GM21529 (cell line): ENCODE measurements around the gene ECI2.
"Not testable (repeated sequence)": the region's sequence is repeated elsewhere in the genome, so short reads cannot be mapped to it uniquely, and the experiment has no call there.

Experiments used
- ATAC-seq: cut with Tn5 transposase; IDR thresholded peaks from one replicate; pipeline ENCODE4 v1.9.1; 2021; ENCODE audit not compliant: unreplicated experiment

The ECI2 gene

GRCh38 chr6:4139272-4139671 lies 3.9 kb upstream of the ECI2 start:
- ATAC-seq = no peak

- ATAC-seq = no peak
Observed at GRCh38 chr6:4138186-4138585, 2.8 kb upstream of the ECI2 start.

- ATAC-seq = no peak
Observed at GRCh38 chr6:4136354-4136831, 1.0 kb upstream of the ECI2 start.

GRCh38 chr6:4135665-4136353 lies 434 bp upstream of the ECI2 start:
- peak; percentile 63 for ATAC-seq

GRCh38 chr6:4133941-4134838 lies 1.2 kb downstream of the ECI2 start:
- ATAC-seq = no peak

- ATAC-seq = no peak
Observed at GRCh38 chr6:4130357-4130987, 4.9 kb downstream of the ECI2 start.

- no peak for ATAC-seq
Observed at GRCh38 chr6:4129446-4129845, 5.9 kb downstream of the ECI2 start.

- no peak for ATAC-seq
Observed at GRCh38 chr6:4128748-4129147, 6.6 kb downstream of the ECI2 start.

GRCh38 chr6:4128072-4128471 lies 7.3 kb downstream of the ECI2 start:
- ATAC-seq = no peak

- ATAC-seq = no peak
Observed at GRCh38 chr6:4125933-4126864, 9.2 kb downstream of the ECI2 start.

- ATAC-seq = no peak
Observed at GRCh38 chr6:4125500-4125899, 9.9 kb downstream of the ECI2 start.

GRCh38 chr6:4124351-4124750 lies 11.0 kb downstream of the ECI2 start:
- no peak for ATAC-seq

GRCh38 chr6:4115741-4116140 lies 19.6 kb downstream of the ECI2 start:
- ATAC-seq = no peak

- no peak for ATAC-seq
Observed at GRCh38 chr6:4114123-4114522, 21.3 kb downstream of the ECI2 start.

- ATAC-seq = no peak
Observed at GRCh38 chr6:4113649-4114048, 21.7 kb downstream of the ECI2 start.

- ATAC-seq = no peak
Observed at GRCh38 chr6:4112366-4112765, 23.0 kb downstream of the ECI2 start.

GRCh38 chr6:4109363-4109815 lies 26.0 kb downstream of the ECI2 start:
- not testable (repeated sequence) for ATAC-seq

- no peak for ATAC-seq
Observed at GRCh38 chr6:4108561-4109093, 26.7 kb downstream of the ECI2 start.

GRCh38 chr6:4107873-4108272 lies 27.5 kb downstream of the ECI2 start:
- no peak for ATAC-seq

GRCh38 chr6:4105980-4106536 lies 29.3 kb downstream of the ECI2 start:
- no peak for ATAC-seq
